NCI-H128 (cell line): ENCODE measurements around the gene RAB11A.
"Not testable (repeated sequence)": the region's sequence is repeated elsewhere in the genome, so short reads cannot be mapped to it uniquely, and the experiment has no call there.

Source experiments
- DNase-seq: peaks from one replicate; lab custom pipeline; 2025; ENCODE audit not compliant: unreplicated experiment; lab: John Stamatoyannopoulos, UW

RAB11A gene

GRCh38 chr15:65841121-65841930, 28.0 kb upstream of the RAB11A start:
- DNase-seq: no peak

GRCh38 chr15:65845826-65846519, 23.3 kb upstream of the RAB11A start:
- no peak for DNase-seq

- no peak for DNase-seq
These were observed 21.3 kb upstream of the RAB11A start for GRCh38 chr15:65847989-65848388.

GRCh38 chr15:65851981-65852380, 17.3 kb upstream of the RAB11A start:
- no peak for DNase-seq

- DNase-seq: no peak
These were observed 12.4 kb upstream of the RAB11A start for GRCh38 chr15:65856821-65857455.

GRCh38 chr15:65857718-65858402, 11.4 kb upstream of the RAB11A start:
- DNase-seq: no peak

- no peak for DNase-seq
These were observed 6.6 kb upstream of the RAB11A start for GRCh38 chr15:65862682-65863081.

GRCh38 chr15:65863106-65863505, 6.2 kb upstream of the RAB11A start:
- no peak for DNase-seq

GRCh38 chr15:65867244-65867643, 2.0 kb upstream of the RAB11A start:
- DNase-seq: no peak

GRCh38 chr15:65867933-65868332, 1.4 kb upstream of the RAB11A start:
- not testable (repeated sequence) for DNase-seq

GRCh38 chr15:65868546-65869125, 655 bp upstream of the RAB11A start:
- DNase-seq: no peak

- DNase-seq: no peak
These were observed 922 bp downstream of the RAB11A start for GRCh38 chr15:65869954-65870871.

GRCh38 chr15:65870889-65871533, 1.7 kb downstream of the RAB11A start:
- DNase-seq: no peak

- not testable (repeated sequence) for DNase-seq
These were observed 2.6 kb downstream of the RAB11A start for GRCh38 chr15:65871886-65872285.

GRCh38 chr15:65872596-65872995, 3.3 kb downstream of the RAB11A start:
- not testable (repeated sequence) for DNase-seq

GRCh38 chr15:65873256-65873655, 4.0 kb downstream of the RAB11A start:
- no peak for DNase-seq

GRCh38 chr15:65875458-65875857, 6.2 kb downstream of the RAB11A start:
- no peak for DNase-seq

GRCh38 chr15:65877749-65878148, 8.5 kb downstream of the RAB11A start:
- no peak for DNase-seq

GRCh38 chr15:65881766-65882434, 12.6 kb downstream of the RAB11A start:
- no peak for DNase-seq
